Activated CD4-positive, alpha-beta T cell treated with anti-CD3 and anti-CD28 coated beads, Interleukin-2, Interleukin-6, amounts not matched to agents 100 ng/mL and 50 ng/mL, durations not matched to agents 16 hours and 8 hours (primary cell): ENCODE results near the gene RAB12.

Experiments
- DNase-seq: peaks from one replicate; pipeline ENCODE4 v3.0.0-alpha.2; 2020

The RAB12 gene

DNA sequence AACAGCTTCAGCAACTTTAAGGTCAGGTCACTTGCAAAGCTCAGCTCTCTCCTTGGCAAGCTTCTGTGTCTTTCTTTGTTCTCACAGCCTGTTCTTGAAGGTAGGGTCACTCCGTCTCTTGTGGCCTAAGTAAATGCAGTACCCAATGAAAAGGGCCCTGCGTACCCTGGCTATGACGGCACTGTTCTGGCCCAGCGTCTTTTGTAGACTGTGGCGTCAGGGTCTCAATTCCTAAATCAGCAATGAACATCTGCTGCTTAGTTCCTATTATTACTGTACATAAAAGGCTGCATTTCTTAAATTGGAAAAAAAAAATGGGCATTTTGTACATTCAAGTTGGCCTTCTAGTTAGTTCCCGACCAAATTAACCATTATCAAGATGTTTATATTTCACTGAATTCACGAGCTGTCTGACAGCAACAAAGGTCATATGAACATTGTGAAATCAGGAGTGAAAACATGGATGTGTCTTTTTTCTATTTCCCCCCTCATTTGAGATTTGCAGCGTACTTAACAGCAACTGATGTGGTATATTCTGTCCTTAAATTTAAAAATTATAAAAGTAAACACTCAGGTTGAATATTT lies 79.1 kb downstream of the RAB12 start:
- no peak for DNase-seq

DNA sequence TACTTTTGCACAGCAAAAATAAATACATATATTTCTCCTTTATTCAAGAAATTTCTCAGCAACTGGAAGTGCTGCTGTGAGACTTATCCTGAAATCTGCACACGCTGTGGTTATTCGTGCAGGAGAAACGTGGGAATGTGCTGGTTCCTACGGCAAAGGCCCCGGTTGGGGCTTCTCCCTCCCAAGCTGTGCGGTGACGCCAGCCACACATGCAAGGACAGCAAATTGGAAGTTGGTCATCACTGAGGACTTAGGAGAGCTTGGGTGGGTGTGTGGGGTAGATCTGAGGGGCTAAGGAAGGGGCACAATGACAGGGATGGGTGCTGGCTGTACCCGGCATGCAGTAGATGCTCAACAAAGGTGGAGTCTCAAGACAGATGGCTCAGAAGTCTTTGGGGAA lies 79.6 kb downstream of the RAB12 start:
- no peak for DNase-seq
